OCI-LY7 (cell line): ENCODE data around the gene CCDC39. TPM values are rescaled to one million over a fixed set of nuclear protein-coding genes. Genes with fewer than 3 reads are reported as not detected.

Source experiments
- BruUV-seq: library from RNA; stranded (reverse); fragments of 400-500 nt; replicated peaks from 2 replicates; lab custom pipeline; 2021; lab: Mats Ljungman, UMichigan
- CTCF ChIA-PET: fragments of 300-600 bp; sonication (Branson Sonifier 250); formaldehyde crosslinking; loops from one replicate; lab custom pipeline; 2022; ENCODE audit warnings: antibody characterized with exemption; ENCODE audit not compliant: unreplicated experiment; lab: Charles Lee
- POLR2A ChIA-PET: fragments of 300-600 bp; sonication (Branson Sonifier 250); formaldehyde crosslinking; loops from one replicate; lab custom pipeline; 2022; ENCODE audit warnings: antibody characterized with exemption; lab: Charles Lee
- DNase-seq: peaks from one replicate; pipeline ENCODE4 v3.0.0-alpha.2; 2015; ENCODE audit warnings: low spot score
- H2AFZ ChIP-seq: fragments of 200-600 bp; sonication (generic), shearing (Covaris generic); 2 replicates; pipeline ENCODE4 v1.6.1; 2014; ENCODE audit warnings: mild to moderate bottlenecking, antibody characterized with exemption, low read length, moderate library complexity
- H3K27ac ChIP-seq: fragments of 200-600 bp; sonication (generic); 2 replicates; pipeline ENCODE4 v1.5.1; 2014; ENCODE audit warnings: mixed run types, low read depth, mild to moderate bottlenecking, moderate library complexity, low read length, inconsistent platforms; ENCODE audit not compliant: poor library complexity, severe bottlenecking
- H3K36me3 ChIP-seq: fragments of 200-600 bp; sonication (generic); 2 replicates; pipeline ENCODE4 v1.6.1; 2014; ENCODE audit warnings: mild to moderate bottlenecking, antibody characterized with exemption, low read length, moderate library complexity, mixed read lengths; ENCODE audit not compliant: insufficient read depth
- H3K4me1 ChIP-seq: fragments of 200-600 bp; sonication (generic); 2 replicates; pipeline ENCODE4 v1.5.1; 2014; ENCODE audit warnings: mild to moderate bottlenecking, low read length; ENCODE audit not compliant: insufficient read depth, poor library complexity, severe bottlenecking
- H3K4me2 ChIP-seq: fragments of 200-600 bp; sonication (generic); 2 replicates; pipeline ENCODE4 v1.6.1; 2014; ENCODE audit warnings: mild to moderate bottlenecking, low read length
- H3K4me3 ChIP-seq: fragments of 200-600 bp; sonication (generic); 2 replicates; pipeline ENCODE4 v1.5.1; 2014; ENCODE audit warnings: mild to moderate bottlenecking, low read depth, low read length; ENCODE audit not compliant: poor library complexity, severe bottlenecking
- H3K79me2 ChIP-seq: fragments of 200-600 bp; sonication (generic); 2 replicates; pipeline ENCODE4 v1.6.1; 2016; ENCODE audit warnings: low read depth, mild to moderate bottlenecking, low read length, moderate library complexity, mixed read lengths; ENCODE audit not compliant: insufficient read depth
- H3K9me2 ChIP-seq: fragments of 200-600 bp; sonication (generic); 2 replicates; pipeline ENCODE4 v1.6.1; 2016; ENCODE audit warnings: mild to moderate bottlenecking, low read length, mixed read lengths; ENCODE audit not compliant: insufficient read depth
- H3K9me3 ChIP-seq: fragments of 200-600 bp; sonication (generic); 2 replicates; pipeline ENCODE4 v1.6.1; 2014; ENCODE audit warnings: mild to moderate bottlenecking, mixed run types, low read length, mixed read lengths
- H4K20me1 ChIP-seq: fragments of 200-600 bp; sonication (generic); 2 replicates; pipeline ENCODE4 v1.6.1; 2014; ENCODE audit warnings: mild to moderate bottlenecking, antibody characterized with exemption, low read length, moderate library complexity, mixed read lengths; ENCODE audit not compliant: insufficient read depth
- EZH2phosphoT487 ChIP-seq: fragments of 200-600 bp; sonication (generic); IDR thresholded peaks from 2 replicates; pipeline ENCODE4 v1.6.1; 2018; ENCODE audit warnings: low read depth, borderline replicate concordance, mild to moderate bottlenecking, mixed run types, antibody characterized with exemption, low read length, moderate library complexity, mixed read lengths
- intact Hi-C: fragments of 100-400 bp; cut with micrococcal nuclease; formaldehyde crosslinking; loops from one replicate; pipeline ENCODE4 v1.10.0; 2022; ENCODE audit not compliant: unreplicated experiment
- total RNA-seq, 2 experiments: library from RNA; depleted of rRNA in 1 of 2; stranded (reverse); fragments of >200 nt in 1 of 2; shearing (Covaris generic) in 1 of 2; gene quantifications; 2 replicates each; pipeline ENCODE4 v1.2.3, GENCODE V29; 2014 to 2022
- TF ChIP-seq, protein P1 (sequence below): fragments of 200-600 bp; sonication (generic); conservative IDR thresholded peaks from 2 replicates; pipeline ENCODE4 v1.5.1; 2014; ENCODE audit warnings: mild to moderate bottlenecking, antibody characterized with exemption, low read length, moderate library complexity, mixed read lengths

The CCDC39 gene
- total RNA-seq, 2 experiments from 2014 or later, result 0.03 TPM; not detected in 1

GRCh38 chr3:180683816-180684215, 4.5 kb upstream of the CCDC39 start:
- DNase-seq, result no peak
- TF ChIP-seq, protein P1, sequence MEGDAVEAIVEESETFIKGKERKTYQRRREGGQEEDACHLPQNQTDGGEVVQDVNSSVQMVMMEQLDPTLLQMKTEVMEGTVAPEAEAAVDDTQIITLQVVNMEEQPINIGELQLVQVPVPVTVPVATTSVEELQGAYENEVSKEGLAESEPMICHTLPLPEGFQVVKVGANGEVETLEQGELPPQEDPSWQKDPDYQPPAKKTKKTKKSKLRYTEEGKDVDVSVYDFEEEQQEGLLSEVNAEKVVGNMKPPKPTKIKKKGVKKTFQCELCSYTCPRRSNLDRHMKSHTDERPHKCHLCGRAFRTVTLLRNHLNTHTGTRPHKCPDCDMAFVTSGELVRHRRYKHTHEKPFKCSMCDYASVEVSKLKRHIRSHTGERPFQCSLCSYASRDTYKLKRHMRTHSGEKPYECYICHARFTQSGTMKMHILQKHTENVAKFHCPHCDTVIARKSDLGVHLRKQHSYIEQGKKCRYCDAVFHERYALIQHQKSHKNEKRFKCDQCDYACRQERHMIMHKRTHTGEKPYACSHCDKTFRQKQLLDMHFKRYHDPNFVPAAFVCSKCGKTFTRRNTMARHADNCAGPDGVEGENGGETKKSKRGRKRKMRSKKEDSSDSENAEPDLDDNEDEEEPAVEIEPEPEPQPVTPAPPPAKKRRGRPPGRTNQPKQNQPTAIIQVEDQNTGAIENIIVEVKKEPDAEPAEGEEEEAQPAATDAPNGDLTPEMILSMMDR, result no peak
- no peak for TF ChIP-seq EZH2phosphoT487
- ChIA-PET POLR2A (no interaction called here), CTCF (no interaction called here)
- intact Hi-C loops, result no loop called here
- Histone ChIP-seq H3K4me3 (no peak overlapping the region), H3K4me2 (no peak overlapping the region), H3K27ac (no peak overlapping the region), H2AFZ (no peak overlapping the region), H3K4me1 (peaks cover 12% of the 10 kb centered on the region), H3K36me3 (no peaks in the 10 kb centered on the region), H3K9me3 (no peaks in the 10 kb centered on the region), H4K20me1 (no peaks in the 10 kb centered on the region), H3K9me2 (no peaks in the 10 kb centered on the region), H3K79me2 (no peaks in the 10 kb centered on the region)
- no TSS peak for BruUV-seq

GRCh38 chr3:180680097-180680430, 775 bp upstream of the CCDC39 start:
- no peaks in the 10 kb centered on the region for H4K20me1 ChIP-seq
- no peaks in the 10 kb centered on the region for H3K36me3 ChIP-seq
- no peaks in the 10 kb centered on the region for H3K9me2 ChIP-seq
- DNase-seq, result peak; percentile 18
- peak overlapping the region; percentile 78 for H3K4me2 ChIP-seq
- no peaks in the 10 kb centered on the region for H3K79me2 ChIP-seq
- ChIA-PET POLR2A (interaction anchor here (1.6 kb wide), 1 partner anchor 14 kb away, joined by 5 read pairs; no protein-coding TSS in a partner anchor), CTCF (no interaction called here)
- peaks cover 18% of the 10 kb centered on the region for H3K4me1 ChIP-seq
- no TSS peak for BruUV-seq
- peak overlapping the region; percentile 64 for H3K4me3 ChIP-seq
- peak overlapping the region; percentile 97 for H2AFZ ChIP-seq
- intact Hi-C loops, result no loop called here
- no peak overlapping the region for H3K27ac ChIP-seq
- no peak for TF ChIP-seq EZH2phosphoT487
- TF ChIP-seq, protein P1, result peak; percentile 72
- H3K9me3 ChIP-seq, result no peaks in the 10 kb centered on the region

DNA sequence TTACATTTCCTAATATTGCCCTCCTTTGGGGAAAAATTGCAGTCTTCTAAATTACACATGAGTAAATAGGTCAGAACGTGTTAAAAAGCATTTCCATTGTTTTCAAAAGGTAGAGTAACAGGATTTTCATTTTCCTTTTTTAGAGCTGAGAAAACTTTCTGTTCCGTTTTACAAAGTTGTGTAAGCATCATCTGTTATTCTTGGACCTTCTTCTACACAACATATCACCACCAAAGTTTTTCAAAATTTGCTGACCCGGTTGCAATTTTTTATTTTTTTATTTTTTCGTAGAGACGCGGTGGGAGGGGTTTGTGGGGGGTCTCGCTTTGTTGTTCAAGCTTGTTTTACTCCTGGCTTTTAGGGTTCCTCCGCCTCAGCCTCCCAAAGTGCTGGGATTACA, 1.1 kb downstream of the CCDC39 start:
- ChIA-PET CTCF (no interaction called here), POLR2A (interaction anchor here (1.9 kb wide), 1 partner anchor 76 kb away, joined by 5 read pairs; the partner anchor contains the start of gene TTC14)
- BruUV-seq, result no TSS peak

More for the DNA sequence above, 1.1 kb downstream of the CCDC39 start:
- Histone ChIP-seq H3K4me3 (no peak overlapping the region), H3K27ac (no peak overlapping the region), H2AFZ (no peak overlapping the region), H3K4me2 (no peak overlapping the region), H3K36me3 (no peaks in the 10 kb centered on the region), H3K9me2 (no peaks in the 10 kb centered on the region), H3K79me2 (no peaks in the 10 kb centered on the region), H4K20me1 (no peaks in the 10 kb centered on the region), H3K4me1 (peaks cover 18% of the 10 kb centered on the region), H3K9me3 (no peaks in the 10 kb centered on the region)
- DNase-seq, result no peak
- TF ChIP-seq, protein P1, result no peak
- TF ChIP-seq EZH2phosphoT487, result no peak
- intact Hi-C loops, result no loop called here
